WTC11 (cell line): ENCODE results near the gene HOXB3. TPM values are rescaled to one million over a fixed set of nuclear protein-coding genes. Genes with fewer than 3 reads are reported as not detected.
"Not testable (repeated sequence)": the region's sequence is repeated elsewhere in the genome, so short reads cannot be mapped to it uniquely, and the experiment has no call there.

Source experiments
- ATAC-seq: fragments of 200-7000 bp; cut with Tn5 transposase; 2 replicates; pipeline ENCODE4 v1.10.0; 2021; ENCODE audit warnings: mild to moderate bottlenecking, moderate library complexity
- CTCF ChIA-PET: fragments of 300-600 bp; sonication (Branson Sonifier 250); formaldehyde crosslinking; loops from one replicate; lab custom pipeline; 2021; ENCODE audit warnings: antibody characterized with exemption; lab: Charles Lee
- POLR2A ChIA-PET: fragments of 350-600 bp; sonication (Branson Sonifier 250); formaldehyde crosslinking; loops from one replicate; lab custom pipeline; 2021; ENCODE audit warnings: antibody characterized with exemption; lab: Charles Lee
- DNase-seq: peaks from one replicate; pipeline ENCODE4 v3.0.0; 2021; ENCODE audit warnings: low spot score
- H3K27ac Mint-ChIP-seq: 2 replicates; pipeline ENCODE4 v1.8.0; 2021; ENCODE audit warnings: mixed read lengths
- H3K27me3 Mint-ChIP-seq: 2 replicates; pipeline ENCODE4 v1.8.0; 2021; ENCODE audit warnings: low read depth, mild to moderate bottlenecking, moderate library complexity, mixed read lengths
- H3K36me3 Mint-ChIP-seq: 2 replicates; pipeline ENCODE4 v1.8.0; 2021; ENCODE audit warnings: mixed read lengths
- H3K4me1 Mint-ChIP-seq: 2 replicates; pipeline ENCODE4 v1.8.0; 2022; ENCODE audit warnings: mixed read lengths
- H3K4me3 Mint-ChIP-seq: 2 replicates; pipeline ENCODE4 v1.8.0; 2021; ENCODE audit warnings: mild to moderate bottlenecking, moderate library complexity, mixed read lengths
- H3K9me3 Mint-ChIP-seq: 2 replicates; pipeline ENCODE4 v1.8.0; 2021; ENCODE audit warnings: mixed read lengths
- ARID4B ChIP-seq: sonication (generic); formaldehyde crosslinking; IDR thresholded peaks from 2 replicates; pipeline ENCODE4 v1.8.0; 2023; ENCODE audit warnings: missing genetic modification reagents, mild to moderate bottlenecking, borderline replicate concordance
- ATF1 ChIP-seq: sonication (generic); formaldehyde crosslinking; IDR thresholded peaks from 2 replicates; pipeline ENCODE4 v1.8.1; 2023; ENCODE audit warnings: mild to moderate bottlenecking, moderate library complexity, missing genetic modification reagents
- ATF3 ChIP-seq: sonication (generic); formaldehyde crosslinking; conservative IDR thresholded peaks from 2 replicates; pipeline ENCODE4 v1.8.1; 2022; ENCODE audit warnings: mild to moderate bottlenecking, missing genetic modification reagents
- CDX4 ChIP-seq: fragments of 250-450 bp; sonication (Bioruptor Pico); IDR thresholded peaks from 2 replicates; pipeline ENCODE4 v1.9.0; 2021; ENCODE audit warnings: moderate library complexity, mild to moderate bottlenecking, inconsistent platforms, borderline replicate concordance
- E2F1 ChIP-seq: sonication (generic); formaldehyde crosslinking; IDR thresholded peaks from 2 replicates; pipeline ENCODE4 v1.8.0; 2022; ENCODE audit warnings: mild to moderate bottlenecking, missing genetic modification reagents
- E2F4 ChIP-seq: sonication (generic); formaldehyde crosslinking; IDR thresholded peaks from 2 replicates; pipeline ENCODE4 v1.8.1; 2022; ENCODE audit warnings: low read depth, mild to moderate bottlenecking, moderate library complexity, missing genetic modification reagents, borderline replicate concordance
- E2F5 ChIP-seq: sonication (generic); formaldehyde crosslinking; IDR thresholded peaks from 2 replicates; pipeline ENCODE4 v1.8.1; 2022; ENCODE audit warnings: mild to moderate bottlenecking, moderate library complexity, missing genetic modification reagents
- GTF2I ChIP-seq: fragments of 250-450 bp; sonication (Bioruptor Pico); conservative IDR thresholded peaks from 2 replicates; pipeline ENCODE4 v1.4.0; 2021; ENCODE audit warnings: mild to moderate bottlenecking
- IRF1 ChIP-seq: sonication (generic); formaldehyde crosslinking; IDR thresholded peaks from 2 replicates; pipeline ENCODE4 v1.8.0; 2023; ENCODE audit warnings: missing genetic modification reagents
- JAZF1 ChIP-seq: fragments of 250-450 bp; sonication (Bioruptor Pico); IDR thresholded peaks from 2 replicates; pipeline ENCODE4 v1.9.0; 2021; ENCODE audit warnings: moderate library complexity, mild to moderate bottlenecking, inconsistent platforms
- SMAD4 ChIP-seq: sonication (generic); formaldehyde crosslinking; IDR thresholded peaks from 2 replicates; pipeline ENCODE4 v1.8.0; 2022; ENCODE audit warnings: mild to moderate bottlenecking, missing genetic modification reagents
- ZNF138 ChIP-seq: sonication (generic); formaldehyde crosslinking; conservative IDR thresholded peaks from 2 replicates; pipeline ENCODE4 v1.8.1; 2022; ENCODE audit warnings: mild to moderate bottlenecking, moderate library complexity, missing genetic modification reagents
- ZNF416 ChIP-seq: fragments of 250-450 bp; sonication (Bioruptor Pico); IDR thresholded peaks from 2 replicates; pipeline ENCODE4 v1.9.0; 2021; ENCODE audit warnings: mild to moderate bottlenecking, inconsistent platforms
- ZNF532 ChIP-seq: fragments of 250-450 bp; sonication (Bioruptor Pico); IDR thresholded peaks from 2 replicates; pipeline ENCODE4 v1.9.0; 2021; ENCODE audit warnings: mild to moderate bottlenecking, borderline replicate concordance
- ZSCAN18 ChIP-seq: fragments of 250-450 bp; sonication (Bioruptor Pico); IDR thresholded peaks from 2 replicates; pipeline ENCODE4 v2.1.2; 2022; ENCODE audit warnings: mild to moderate bottlenecking, moderate library complexity
- total RNA-seq: library from RNA; stranded (reverse); gene quantifications from 3 replicates; pipeline ENCODE4 v1.2.3, GENCODE V29; 2021

The HOXB3 gene
- total RNA-seq, 1 experiment from 2014 or later, result 0.09 TPM

GRCh38 chr17:48509708-48510107 is 80.3 kb downstream of the HOXB3 start:
- H3K4me1 Mint-ChIP-seq, result peaks cover 29% of the 10 kb centered on the region
- H3K4me3 Mint-ChIP-seq, POLR2A ChIA-PET, DNase-seq, H3K9me3 Mint-ChIP-seq, H3K36me3 Mint-ChIP-seq, H3K27ac Mint-ChIP-seq, ATAC-seq, CTCF ChIA-PET: not testable (repeated sequence)
- H3K27me3 Mint-ChIP-seq, result peaks cover 40% of the 10 kb centered on the region

- CTCF ChIA-PET, result interaction anchor here (0.6 to 1.2 kb wide), 3 partner anchors 10 to 49 kb away, joined by 3 to 4 read pairs (median 3); no protein-coding TSS in a partner anchor
- ATAC-seq, result no peak
- no peak for TF ChIP-seq ZNF532 (CRISPR knock-in tag)
- no peak for TF ChIP-seq E2F4
- TF ChIP-seq IRF1 (CRISPR knock-in tag), result no peak
- no peak for TF ChIP-seq ZNF416
- TF ChIP-seq E2F1 (CRISPR knock-in tag), result no peak
- TF ChIP-seq ARID4B, result no peak
- no peak for TF ChIP-seq ATF1 (CRISPR knock-in tag)
- TF ChIP-seq ZNF138, result no peak
- TF ChIP-seq ZSCAN18 (CRISPR knock-in tag), result no peak
- TF ChIP-seq GTF2I (CRISPR knock-in tag), result no peak
- TF ChIP-seq JAZF1 (CRISPR knock-in tag), result no peak
- TF ChIP-seq ATF3 (CRISPR knock-in tag), result no peak
- no peak for TF ChIP-seq SMAD4 (CRISPR knock-in tag)
- no peak for TF ChIP-seq E2F5 (CRISPR knock-in tag)
- no peak for TF ChIP-seq CDX4 (CRISPR knock-in tag)
Measured at GRCh38 chr17:48506246-48506645, 83.8 kb downstream of the HOXB3 start.

More at GRCh38 chr17:48506246-48506645, 83.8 kb downstream of the HOXB3 start:
- POLR2A ChIA-PET, result interaction anchor here (0.6 kb wide), 1 partner anchor 11 kb away, joined by 3 read pairs; no protein-coding TSS in a partner anchor
- no peak overlapping the region for H3K4me3 Mint-ChIP-seq
- H3K27me3 Mint-ChIP-seq, result peaks cover 45% of the 10 kb centered on the region
- H3K27ac Mint-ChIP-seq, result no peak overlapping the region
- no peak for DNase-seq
- no peaks in the 10 kb centered on the region; the same call in 1 of the 2 replicates for H3K9me3 Mint-ChIP-seq
- no peaks in the 10 kb centered on the region for H3K36me3 Mint-ChIP-seq
- peaks cover 33% of the 10 kb centered on the region for H3K4me1 Mint-ChIP-seq
